Skeletal muscle tissue (tissue), 4 donors: Measurements from ENCODE around the gene WASF1. TPM values are rescaled to one million over a fixed set of nuclear protein-coding genes. Genes with fewer than 3 reads are reported as not detected.

ENCODE experiments used
- H3K27ac ChIP-seq: one replicate; pipeline ENCODE4 v1.7.0; 2013; ENCODE audit warnings: mild to moderate bottlenecking, low read depth, low read length, inconsistent platforms
- H3K27me3 ChIP-seq, 3 donors: one replicate each; pipeline ENCODE4 v1.7.0; 2013; ENCODE audit warnings: low read length in 3 of 3; ENCODE audit not compliant: control insufficient read depth in 3 of 3, insufficient read depth in 3 of 3
- H3K36me3 ChIP-seq, 3 donors: one replicate each; pipeline ENCODE4 v1.7.0; 2013; ENCODE audit warnings: low read length in 3 of 3; ENCODE audit not compliant: control insufficient read depth in 3 of 3, insufficient read depth in 3 of 3
- H3K4me1 ChIP-seq, 3 donors: one replicate each; pipeline ENCODE4 v1.7.0; 2013; ENCODE audit warnings: low read length in 3 of 3, mild to moderate bottlenecking in 3 of 3; ENCODE audit not compliant: control insufficient read depth in 3 of 3, insufficient read depth in 3 of 3
- H3K4me3 ChIP-seq, 3 donors: one replicate each; pipeline ENCODE4 v1.7.0; 2013; ENCODE audit warnings: low read length in 3 of 3
- H3K9ac ChIP-seq, 3 donors: one replicate each; pipeline ENCODE4 v1.7.0; 2013; ENCODE audit warnings: low read length in 3 of 3, mild to moderate bottlenecking in 3 of 3, moderate library complexity in 2 of 3, low read depth in 1 of 3
- H3K9me3 ChIP-seq, 3 donors: one replicate each; pipeline ENCODE4 v1.7.0; 2013; ENCODE audit warnings: low read length in 3 of 3; ENCODE audit not compliant: control insufficient read depth in 3 of 3
- total RNA-seq: library from RNA; depleted of rRNA; stranded (reverse); fragments of >200 nt; gene quantifications from one replicate; pipeline ENCODE4 v1.2.3, GENCODE V29; 2014
- donor health status: Osteomylitis.

WASF1 gene
- total RNA-seq, 1 donor from 2014 or later = 2.1 TPM

DNA sequence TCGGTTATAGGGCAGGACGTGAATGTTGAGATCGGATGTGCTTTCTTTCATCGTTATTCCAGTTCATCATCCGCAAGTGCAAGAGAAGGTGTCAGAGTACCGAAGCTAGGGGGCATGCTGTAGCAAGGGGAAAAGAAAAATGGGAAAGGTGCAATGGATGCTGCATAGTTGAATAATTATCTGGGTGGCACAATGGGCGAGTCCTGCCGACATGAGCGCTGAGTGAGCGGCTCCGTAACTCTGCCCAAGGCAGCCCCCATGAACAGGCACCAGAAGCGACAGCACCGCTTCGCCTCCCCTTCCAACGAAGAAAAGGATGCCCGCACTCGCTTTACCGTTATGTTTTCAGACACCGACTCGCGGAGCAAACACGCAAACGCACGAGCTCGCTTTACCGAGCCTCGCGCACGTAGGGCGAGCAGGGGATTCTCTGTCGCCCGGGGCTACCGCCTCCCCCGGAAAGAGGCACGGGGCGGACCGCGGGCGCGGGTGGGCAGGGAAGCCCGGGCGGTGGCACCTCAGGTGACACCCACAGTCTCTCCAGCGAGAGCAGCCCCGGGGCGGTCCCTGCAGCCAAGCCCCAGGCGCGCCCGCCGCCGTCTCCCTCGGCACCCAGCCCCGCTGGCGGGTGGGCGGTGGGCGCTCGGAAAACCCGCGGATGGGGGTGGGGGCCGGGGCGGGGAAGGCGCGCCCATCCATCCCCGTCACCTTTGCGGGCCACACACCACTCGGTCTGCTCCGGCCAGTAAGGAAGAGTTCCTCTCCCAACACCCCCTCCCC, 654 bp downstream of the WASF1 start:
- no peaks in the 10 kb centered on the region for H3K9me3 ChIP-seq
- peak overlapping the region; percentile 89 to 100 (median 99) for H3K4me3 ChIP-seq
- no peaks in the 10 kb centered on the region for H3K36me3 ChIP-seq
- no peaks in the 10 kb centered on the region for H3K27me3 ChIP-seq
- H3K27ac ChIP-seq = no peak overlapping the region
- H3K4me1 ChIP-seq = peaks cover 10 to 35% (median 33%) of the 10 kb centered on the region in 3 donors
- peak overlapping the region; percentile 64 to 77 (median 68) for H3K9ac ChIP-seq

DNA sequence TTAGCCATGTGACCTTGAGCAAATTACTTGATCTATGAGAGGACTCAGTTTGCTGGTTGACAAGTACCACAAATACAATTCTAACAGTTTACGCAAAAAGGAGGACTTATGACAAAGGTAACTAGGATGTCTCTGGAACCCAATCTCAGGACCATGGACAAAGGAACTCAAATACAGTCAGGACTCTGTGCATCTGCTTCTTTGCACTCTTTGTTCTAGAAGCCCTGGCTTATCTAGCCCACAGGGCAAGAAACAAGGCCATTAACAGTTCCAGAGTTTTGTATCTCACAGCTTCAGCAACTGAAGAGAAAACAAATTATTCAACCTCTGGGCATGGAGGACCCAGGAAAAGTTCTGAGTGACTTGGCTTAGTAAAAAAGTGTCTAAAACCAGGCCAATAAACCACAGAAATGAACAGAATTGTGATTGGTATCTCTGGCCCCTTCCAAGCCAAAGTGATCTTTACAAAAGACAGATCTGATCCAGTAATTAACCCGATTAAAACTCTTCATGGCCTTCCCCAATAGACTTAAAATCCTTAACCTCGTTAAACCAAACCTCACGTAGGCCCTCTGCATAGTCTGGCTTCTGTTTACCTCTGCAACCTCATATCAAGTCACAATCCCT, 5.9 kb downstream of the WASF1 start:
- Histone ChIP-seq H3K9ac (no peak overlapping the region), H3K9me3 (no peaks in the 10 kb centered on the region), H3K4me3 (no peak overlapping the region), H3K4me1 (peaks cover 0 to 4% (median 4%) of the 10 kb centered on the region in 3 donors), H3K36me3 (no peaks in the 10 kb centered on the region), H3K27ac (no peak overlapping the region), H3K27me3 (no peaks in the 10 kb centered on the region)

DNA sequence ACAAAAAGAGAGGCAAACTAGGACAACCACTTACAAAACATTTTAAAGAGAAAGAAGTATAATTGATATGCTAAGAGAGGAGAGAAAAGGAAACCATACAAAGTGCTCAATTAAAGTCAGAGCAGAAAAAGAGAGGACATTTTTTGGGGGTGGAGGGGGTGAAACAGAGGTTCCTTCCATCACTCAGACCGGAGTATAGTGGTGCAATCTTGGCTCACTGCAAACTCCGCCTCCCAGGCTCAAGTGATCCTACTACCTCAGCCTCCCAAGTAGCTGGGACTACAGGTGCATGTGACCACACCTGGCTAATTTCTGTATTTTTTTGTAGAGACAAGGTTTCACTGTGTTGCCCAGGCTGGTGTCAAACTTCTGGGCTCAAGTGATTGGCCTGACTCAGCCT, 9.4 kb downstream of the WASF1 start:
- no peaks in the 10 kb centered on the region for H3K36me3 ChIP-seq
- no peak overlapping the region for H3K27ac ChIP-seq
- H3K4me3 ChIP-seq = no peak overlapping the region
- no peaks in the 10 kb centered on the region for H3K9me3 ChIP-seq
- H3K4me1 ChIP-seq = no peaks in the 10 kb centered on the region
- no peak overlapping the region for H3K9ac ChIP-seq
- no peaks in the 10 kb centered on the region for H3K27me3 ChIP-seq

DNA sequence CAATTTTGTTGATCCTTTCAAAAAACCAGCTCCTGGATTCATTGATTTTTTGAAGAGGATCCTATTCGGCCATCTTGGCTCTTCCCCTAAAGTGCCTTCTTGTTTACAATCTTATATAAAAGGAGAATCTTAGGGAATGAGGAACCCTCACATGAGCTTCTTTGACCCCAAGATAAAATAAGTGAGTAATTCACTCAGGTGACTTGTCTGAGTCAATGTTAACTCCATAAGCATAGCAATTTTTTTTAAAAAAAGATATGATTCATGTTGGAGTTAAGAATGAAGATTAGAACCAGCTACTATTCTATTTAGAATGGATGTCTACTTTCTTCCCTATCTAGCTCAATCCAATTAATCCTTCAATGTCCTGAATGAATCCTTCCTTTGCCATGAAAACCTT, 21.0 kb downstream of the WASF1 start:
- Histone ChIP-seq H3K4me1 (no peaks in the 10 kb centered on the region), H3K27ac (no peak overlapping the region), H3K4me3 (no peak overlapping the region), H3K27me3 (no peaks in the 10 kb centered on the region), H3K9ac (no peak overlapping the region), H3K9me3 (no peaks in the 10 kb centered on the region), H3K36me3 (no peaks in the 10 kb centered on the region)

DNA sequence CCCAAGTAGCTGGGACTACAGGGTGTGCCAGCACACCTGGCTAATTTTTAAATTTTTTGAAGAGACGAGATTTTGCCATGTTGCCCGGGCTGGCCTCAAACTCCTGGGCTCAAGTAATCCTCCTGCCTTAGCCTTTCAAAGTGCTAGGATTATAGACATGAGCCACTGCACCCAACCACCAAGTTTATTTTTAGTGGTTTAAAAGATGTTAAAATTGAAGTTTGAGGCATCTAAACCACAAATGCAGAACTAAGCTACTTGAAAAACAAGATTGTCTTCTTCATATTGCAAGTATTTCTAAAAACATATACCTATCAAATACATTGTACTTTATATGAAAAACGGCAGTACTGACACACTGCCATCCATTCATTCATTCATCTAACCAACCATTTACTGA, 31.6 kb downstream of the WASF1 start:
- no peaks in the 10 kb centered on the region for H3K9me3 ChIP-seq
- H3K4me1 ChIP-seq = no peaks in the 10 kb centered on the region
- no peak overlapping the region for H3K9ac ChIP-seq
- no peaks in the 10 kb centered on the region for H3K27me3 ChIP-seq
- no peaks in the 10 kb centered on the region for H3K36me3 ChIP-seq
- no peak overlapping the region for H3K27ac ChIP-seq
- no peak overlapping the region for H3K4me3 ChIP-seq

DNA sequence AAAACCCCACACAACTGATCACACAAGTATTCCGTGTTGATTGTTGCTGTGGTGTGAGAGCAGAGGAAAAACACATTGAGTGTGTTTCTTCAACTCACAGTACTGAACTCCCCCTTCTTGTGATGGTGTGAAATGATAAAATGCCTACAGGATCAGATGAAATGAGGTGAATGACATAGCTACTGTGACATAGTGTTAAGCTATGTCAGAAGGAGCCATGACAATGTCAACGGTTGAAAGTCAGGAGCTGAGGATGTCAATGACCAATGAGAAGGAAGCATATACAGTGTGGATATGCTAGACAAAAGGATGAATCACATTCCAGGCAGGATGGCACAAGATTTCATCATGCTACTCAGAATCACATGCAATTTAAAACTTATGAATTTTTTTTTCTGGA, 38.8 kb downstream of the WASF1 start:
- H3K27ac ChIP-seq = no peak overlapping the region
- H3K4me3 ChIP-seq = no peak overlapping the region
- no peaks in the 10 kb centered on the region for H3K4me1 ChIP-seq
- H3K36me3 ChIP-seq = no peaks in the 10 kb centered on the region
- no peaks in the 10 kb centered on the region for H3K27me3 ChIP-seq
- peaks cover 0 to 5% (median 0%) of the 10 kb centered on the region in 3 donors for H3K9me3 ChIP-seq
- H3K9ac ChIP-seq = no peak overlapping the region

DNA sequence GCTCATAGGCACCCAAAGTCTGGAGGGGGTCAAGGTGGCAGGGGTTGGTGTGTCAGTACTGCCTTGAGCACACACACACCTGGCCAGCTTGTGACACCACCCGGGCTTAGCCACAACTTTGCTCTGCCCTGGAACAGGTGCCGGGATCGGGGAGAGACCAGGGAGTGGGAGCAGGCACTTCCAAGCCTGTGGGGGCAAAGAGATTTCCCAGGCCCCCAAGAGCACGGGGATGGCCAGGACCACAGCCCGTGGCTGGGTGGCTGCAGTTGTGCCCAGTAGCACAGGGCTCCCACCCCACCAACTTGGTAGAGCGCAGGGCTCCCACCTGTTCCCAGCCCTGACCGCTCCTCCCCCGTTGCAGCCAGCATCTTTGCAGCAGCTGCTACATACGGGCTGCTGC, 40.4 kb downstream of the WASF1 start:
- no peak overlapping the region for H3K9ac ChIP-seq
- no peaks in the 10 kb centered on the region for H3K36me3 ChIP-seq
- H3K4me1 ChIP-seq = no peaks in the 10 kb centered on the region
- H3K27me3 ChIP-seq = no peaks in the 10 kb centered on the region
- H3K4me3 ChIP-seq = no peak overlapping the region
- peaks cover 0 to 5% (median 0%) of the 10 kb centered on the region in 3 donors for H3K9me3 ChIP-seq
- H3K27ac ChIP-seq = no peak overlapping the region

DNA sequence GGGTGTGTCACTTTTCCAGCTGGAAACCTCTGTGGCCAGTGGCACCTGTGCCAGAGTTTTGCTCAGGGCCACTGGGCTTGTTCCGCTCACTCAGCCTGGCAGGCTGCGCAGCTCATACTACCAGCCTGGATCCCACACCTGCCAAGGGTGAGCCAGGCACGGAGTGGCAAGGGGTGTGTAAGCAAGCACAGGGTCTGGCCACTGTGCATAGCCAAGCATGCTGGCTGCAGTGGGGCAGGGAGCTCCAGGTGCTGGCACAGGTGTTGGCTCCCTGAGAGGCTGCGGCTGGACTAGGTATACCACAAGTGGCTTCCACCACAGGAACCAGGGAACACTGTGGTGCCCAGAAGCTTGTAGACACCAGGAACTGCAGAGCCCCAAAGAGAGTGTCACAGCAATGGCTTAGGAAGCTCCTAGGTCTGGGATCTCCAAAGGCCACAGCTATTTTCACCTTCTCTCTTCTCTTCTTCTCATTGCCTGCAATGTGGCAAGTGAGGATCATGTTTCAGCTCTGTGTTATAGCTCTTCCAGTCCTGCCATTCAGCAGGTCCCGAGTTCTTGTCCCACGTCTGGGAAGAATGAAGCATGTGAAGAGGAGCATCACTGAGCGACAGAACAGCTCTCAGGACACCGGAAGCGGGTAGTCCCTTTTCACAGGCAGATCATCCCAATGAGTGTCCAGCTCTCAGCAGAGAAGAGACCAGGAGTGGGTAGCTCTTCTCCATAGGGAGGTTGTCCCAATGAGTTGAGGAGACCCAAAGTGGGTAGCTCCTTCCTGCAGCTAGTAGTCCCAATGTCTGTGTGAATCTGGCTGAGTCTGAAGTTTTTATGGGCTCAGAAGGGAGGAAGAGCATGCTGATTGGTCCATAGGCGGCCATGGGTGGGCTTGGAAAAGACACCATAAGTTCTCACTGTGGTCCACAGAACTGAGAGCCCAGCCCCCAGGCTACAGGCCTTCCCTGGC, 41.3 kb downstream of the WASF1 start:
- Histone ChIP-seq H3K27ac (no peak overlapping the region), H3K9me3 (peaks cover 0 to 5% (median 0%) of the 10 kb centered on the region in 3 donors), H3K4me3 (no peak overlapping the region), H3K36me3 (no peaks in the 10 kb centered on the region), H3K9ac (no peak overlapping the region), H3K4me1 (no peaks in the 10 kb centered on the region), H3K27me3 (no peaks in the 10 kb centered on the region)

DNA sequence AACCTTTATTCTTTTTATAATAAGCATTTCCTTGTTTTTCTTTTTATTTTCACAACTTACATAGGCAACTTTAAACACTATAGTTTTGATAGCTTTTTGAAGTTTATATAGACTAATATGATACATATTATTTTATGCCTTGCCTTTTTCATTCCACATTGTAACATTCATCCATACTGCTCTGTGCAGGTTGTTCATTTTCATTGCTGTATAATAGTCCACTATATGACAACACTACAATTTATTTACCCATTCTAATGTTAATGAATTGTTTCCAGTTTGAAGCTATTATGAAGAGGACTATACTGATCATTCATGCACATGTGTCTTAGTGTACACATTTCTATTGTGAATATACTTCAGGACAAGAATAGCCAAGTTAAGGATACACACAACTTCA, 49.1 kb downstream of the WASF1 start:
- no peaks in the 10 kb centered on the region for H3K27me3 ChIP-seq
- H3K9ac ChIP-seq = no peak overlapping the region
- no peak overlapping the region for H3K4me3 ChIP-seq
- no peak overlapping the region for H3K27ac ChIP-seq
- H3K36me3 ChIP-seq = no peaks in the 10 kb centered on the region
- no peaks in the 10 kb centered on the region for H3K9me3 ChIP-seq
- H3K4me1 ChIP-seq = no peaks in the 10 kb centered on the region
